ENCODE measurements around the gene GDPD4.
"Not testable (repeated sequence)": the region's sequence is repeated elsewhere in the genome, so short reads cannot be mapped to it uniquely, and the experiment has no call there.

The GDPD4 gene

GRCh38 chr11:77301510-77301909 lies at the start of gene GDPD4:
GDPD4 (minus strand) TSS chr11:77301686; CDS start chr11:77285137, 16,549 bp downstream.
- no peak for DNase-seq

GRCh38 chr11:77347948-77348347 lies 46.5 kb upstream of the GDPD4 start:
- DNase-seq: no peak

- no peak for DNase-seq
Observed at GRCh38 chr11:77346906-77347603, 45.6 kb upstream of the GDPD4 start.

- DNase-seq: no peak
Observed at GRCh38 chr11:77345621-77346020, 44.1 kb upstream of the GDPD4 start.

- no peak for DNase-seq
Observed at GRCh38 chr11:77340501-77340900, 39.0 kb upstream of the GDPD4 start.

GRCh38 chr11:77332259-77332658 lies 30.8 kb upstream of the GDPD4 start:
- DNase-seq: no peak

- DNase-seq: no peak
Observed at GRCh38 chr11:77325159-77325558, 23.7 kb upstream of the GDPD4 start.

- DNase-seq: no peak
Observed at GRCh38 chr11:77324508-77324907, 23.0 kb upstream of the GDPD4 start.

- DNase-seq: no peak
Observed at GRCh38 chr11:77322926-77323590, 21.6 kb upstream of the GDPD4 start.

GRCh38 chr11:77322506-77322905 lies 21.0 kb upstream of the GDPD4 start:
- DNase-seq: no peak

- DNase-seq: no peak
Observed at GRCh38 chr11:77320351-77320750, 18.9 kb upstream of the GDPD4 start.

GRCh38 chr11:77318600-77318999 lies 17.1 kb upstream of the GDPD4 start:
- DNase-seq: no peak

- DNase-seq: no peak
Observed at GRCh38 chr11:77316733-77317342, 15.4 kb upstream of the GDPD4 start.

GRCh38 chr11:77312107-77312506 lies 10.6 kb upstream of the GDPD4 start:
- DNase-seq: no peak

GRCh38 chr11:77311701-77312100 lies 10.2 kb upstream of the GDPD4 start:
- no peak for DNase-seq

- DNase-seq: no peak
Observed at GRCh38 chr11:77310721-77311120, 9.2 kb upstream of the GDPD4 start.

- DNase-seq: no peak
Observed at GRCh38 chr11:77309401-77310085, 8.1 kb upstream of the GDPD4 start.

- DNase-seq: no peak
Observed at GRCh38 chr11:77308838-77309237, 7.4 kb upstream of the GDPD4 start.

- no peak for DNase-seq
Observed at GRCh38 chr11:77303328-77303727, 1.8 kb upstream of the GDPD4 start.

- no peak for DNase-seq
Observed at GRCh38 chr11:77302752-77303151, 1.3 kb upstream of the GDPD4 start.

GRCh38 chr11:77300695-77301094 lies 791 bp downstream of the GDPD4 start:
- DNase-seq: no peak

GRCh38 chr11:77300028-77300427 lies 1.5 kb downstream of the GDPD4 start:
- not testable (repeated sequence) for DNase-seq

- DNase-seq: no peak
Observed at GRCh38 chr11:77299528-77299993, 1.9 kb downstream of the GDPD4 start.

GRCh38 chr11:77294040-77294439 lies 7.4 kb downstream of the GDPD4 start:
- DNase-seq: no peak
